GM19452 (cell line): ENCODE measurements around the gene SLC12A6.
"Not testable (repeated sequence)": the region's sequence is repeated elsewhere in the genome, so short reads cannot be mapped to it uniquely, and the experiment has no call there.

ENCODE experiments used
- ATAC-seq: cut with Tn5 transposase; IDR thresholded peaks from one replicate; pipeline ENCODE4 v1.9.1; 2021; ENCODE audit not compliant: unreplicated experiment

Gene SLC12A6

DNA sequence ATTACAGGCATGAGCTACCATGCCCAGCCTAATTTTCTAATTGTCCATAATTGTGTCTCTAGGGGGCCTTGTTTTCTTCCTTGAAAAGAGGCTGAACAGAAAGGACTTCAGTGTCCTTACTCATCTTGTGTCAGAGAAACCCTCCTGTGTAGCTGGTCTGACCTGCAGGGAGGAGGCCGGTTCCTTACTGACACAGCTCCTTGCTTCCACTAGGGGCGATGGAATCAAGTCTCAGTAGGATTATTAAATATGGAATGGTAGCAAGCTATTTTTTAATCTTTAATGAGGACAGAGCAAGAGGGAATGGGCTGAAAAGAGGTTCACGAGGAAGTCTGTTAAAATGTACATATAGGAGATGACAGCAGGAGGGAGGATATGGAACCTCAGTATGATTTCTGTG is 20.8 kb upstream of the SLC12A6 start:
- ATAC-seq = no peak

DNA sequence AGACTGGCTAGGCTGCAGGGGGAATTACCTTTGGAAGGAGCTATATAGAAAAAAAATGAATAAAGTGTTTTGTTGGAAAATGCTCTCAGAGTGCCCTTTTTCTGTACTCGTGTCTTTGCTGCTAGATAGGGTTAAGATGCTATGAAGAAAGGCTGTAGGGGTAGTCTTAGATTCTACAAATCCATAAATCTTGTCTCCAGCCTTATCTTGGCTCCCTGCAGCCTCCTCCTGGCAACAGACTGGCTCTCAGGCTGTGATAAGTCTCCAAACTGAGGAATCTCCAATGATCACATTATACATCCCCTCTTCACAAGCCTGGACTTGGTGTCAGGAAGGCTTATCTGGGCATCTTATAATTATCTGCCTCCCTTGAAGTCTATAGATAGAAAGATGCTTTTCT is 20.1 kb upstream of the SLC12A6 start:
- no peak for ATAC-seq

DNA sequence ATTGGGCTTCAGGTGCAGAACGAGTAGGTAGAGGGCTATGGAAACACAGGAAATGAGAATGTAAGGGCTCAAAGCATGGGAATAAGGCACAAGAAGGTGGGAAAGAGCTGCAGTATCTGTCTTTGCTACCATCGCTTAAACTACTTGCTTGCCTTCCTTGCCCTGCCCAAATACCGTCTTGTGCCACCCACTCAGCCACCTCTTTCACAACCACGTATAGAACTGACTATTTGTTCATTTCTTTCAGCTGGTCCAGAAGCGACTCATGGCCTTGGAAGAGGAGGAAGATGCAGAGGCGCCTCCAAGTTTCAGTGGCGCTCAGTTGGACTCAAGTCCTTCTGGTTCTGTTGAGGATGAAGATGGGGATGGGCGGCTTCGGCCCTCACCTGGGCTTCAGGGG is 17.7 kb upstream of the SLC12A6 start:
- ATAC-seq = no peak

DNA sequence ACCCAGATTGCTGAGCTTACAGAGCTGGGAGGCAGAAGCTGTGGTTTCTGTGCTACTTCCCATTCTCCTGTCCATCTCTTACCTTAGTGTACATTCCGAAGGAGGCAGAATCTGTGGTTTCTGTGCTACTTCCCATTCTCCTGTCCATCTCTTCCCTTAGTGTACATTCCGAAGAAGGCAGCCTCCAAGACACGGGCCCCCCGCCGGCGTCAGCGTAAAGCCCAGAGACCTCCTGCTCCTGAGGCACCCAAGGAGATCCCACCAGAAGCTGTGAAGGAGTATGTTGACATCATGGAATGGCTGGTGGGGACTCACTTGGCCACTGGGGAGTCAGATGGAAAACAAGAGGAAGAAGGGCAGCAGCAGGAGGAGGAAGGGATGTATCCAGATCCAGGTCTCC is 16.7 kb upstream of the SLC12A6 start:
- ATAC-seq = no peak

- no peak for ATAC-seq
Measured at GRCh38 chr15:34353627-34354026, 16.0 kb upstream of the SLC12A6 start.

GRCh38 chr15:34352996-34353395 is 15.4 kb upstream of the SLC12A6 start:
- not testable (repeated sequence) for ATAC-seq

GRCh38 chr15:34349769-34350168 is 12.2 kb upstream of the SLC12A6 start:
- no peak for ATAC-seq

DNA sequence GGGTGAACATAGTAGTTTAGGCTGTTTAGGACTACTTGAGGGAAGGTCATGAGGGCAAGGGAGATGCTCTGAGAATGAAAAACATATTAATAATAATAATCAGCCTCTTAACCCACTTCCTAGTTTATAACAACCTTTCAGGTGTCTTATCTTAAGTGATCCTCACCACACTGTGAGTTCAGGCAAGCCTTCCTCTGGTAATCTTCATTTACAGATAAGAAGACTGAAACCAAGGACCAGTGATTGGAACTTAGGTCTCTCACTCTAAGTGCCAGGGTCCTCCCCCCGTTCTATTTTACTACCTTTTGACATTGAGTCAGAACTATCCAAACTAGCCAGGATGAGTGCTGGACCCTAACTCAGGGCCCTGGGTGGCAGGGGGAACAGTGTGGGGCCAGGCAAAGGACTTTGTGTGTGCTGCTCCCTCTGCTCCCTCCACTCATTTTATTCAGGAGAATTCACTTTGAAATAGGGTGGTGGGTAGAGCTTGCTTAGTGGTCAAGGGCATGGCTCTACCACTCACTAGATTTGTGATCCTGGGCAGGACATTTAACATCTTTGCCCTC is 11.2 kb upstream of the SLC12A6 start:
- ATAC-seq = no peak

- no peak for ATAC-seq
Measured at GRCh38 chr15:34347951-34348638, 10.5 kb upstream of the SLC12A6 start.

GRCh38 chr15:34342737-34343575 is 5.4 kb upstream of the SLC12A6 start, which contains the start of the genes NOP10 and NUTM1:
Gene NOP10 (minus strand): TSS chr15:34343136. CDS start chr15:34343073, 63 bp downstream.
Gene NUTM1 (plus strand): TSS chr15:34343315. CDS start chr15:34343697, 382 bp downstream.
- ATAC-seq = peak; percentile 89

DNA sequence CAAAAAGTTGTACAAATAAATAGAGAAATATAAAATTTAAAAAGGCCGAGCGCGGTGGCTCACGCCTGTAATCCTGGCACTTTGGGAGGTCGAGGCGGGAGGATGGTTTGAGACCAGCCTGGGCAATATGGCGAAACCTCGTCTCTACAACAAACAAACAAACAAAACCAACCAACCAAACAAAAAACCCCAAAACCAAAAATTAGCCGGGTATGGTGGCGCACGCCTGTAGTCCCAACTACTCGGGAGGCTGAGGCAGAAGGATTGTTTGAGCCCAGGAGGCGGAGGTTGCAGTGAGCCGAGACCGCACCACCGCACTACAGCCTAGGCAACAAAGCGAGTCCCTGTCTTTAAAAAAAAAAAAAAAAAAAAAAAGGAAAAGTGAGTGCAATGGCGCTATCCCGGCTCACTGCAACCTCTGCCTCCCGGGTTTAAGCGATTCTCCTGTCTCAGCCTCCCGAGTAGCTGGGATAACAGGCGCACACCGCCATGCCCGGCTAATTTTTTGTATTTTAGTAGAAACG is 4.7 kb upstream of the SLC12A6 start:
- ATAC-seq = not testable (repeated sequence)

GRCh38 chr15:34341381-34342212 is 4.0 kb upstream of the SLC12A6 start:
- no peak for ATAC-seq

DNA sequence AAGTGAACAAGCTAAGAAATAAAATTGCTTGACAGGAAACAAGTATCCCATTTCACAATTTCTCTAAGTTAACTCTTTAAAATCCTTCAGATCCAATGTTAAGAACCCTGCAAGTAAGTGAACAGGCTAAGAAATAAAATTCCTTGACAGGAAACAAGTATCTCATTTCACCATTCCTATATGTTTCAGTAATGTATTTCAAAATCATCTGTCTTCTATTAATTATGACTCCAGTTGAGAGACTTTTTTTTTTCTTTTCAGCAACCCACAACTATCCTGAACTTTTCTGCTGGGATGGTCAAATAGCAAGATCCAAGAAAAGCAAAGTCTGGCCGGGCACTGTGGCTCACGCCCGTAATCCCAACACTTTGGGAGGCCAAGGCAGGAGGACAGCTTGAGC is 2.4 kb upstream of the SLC12A6 start:
- no peak for ATAC-seq

- ATAC-seq = no peak
Measured at GRCh38 chr15:34338347-34338746, 766 bp upstream of the SLC12A6 start.

GRCh38 chr15:34336991-34337556 is 507 bp downstream of the SLC12A6 start:
- peak; percentile 12 for ATAC-seq

- ATAC-seq = no peak
Measured at GRCh38 chr15:34336231-34336990, 1.2 kb downstream of the SLC12A6 start.

DNA sequence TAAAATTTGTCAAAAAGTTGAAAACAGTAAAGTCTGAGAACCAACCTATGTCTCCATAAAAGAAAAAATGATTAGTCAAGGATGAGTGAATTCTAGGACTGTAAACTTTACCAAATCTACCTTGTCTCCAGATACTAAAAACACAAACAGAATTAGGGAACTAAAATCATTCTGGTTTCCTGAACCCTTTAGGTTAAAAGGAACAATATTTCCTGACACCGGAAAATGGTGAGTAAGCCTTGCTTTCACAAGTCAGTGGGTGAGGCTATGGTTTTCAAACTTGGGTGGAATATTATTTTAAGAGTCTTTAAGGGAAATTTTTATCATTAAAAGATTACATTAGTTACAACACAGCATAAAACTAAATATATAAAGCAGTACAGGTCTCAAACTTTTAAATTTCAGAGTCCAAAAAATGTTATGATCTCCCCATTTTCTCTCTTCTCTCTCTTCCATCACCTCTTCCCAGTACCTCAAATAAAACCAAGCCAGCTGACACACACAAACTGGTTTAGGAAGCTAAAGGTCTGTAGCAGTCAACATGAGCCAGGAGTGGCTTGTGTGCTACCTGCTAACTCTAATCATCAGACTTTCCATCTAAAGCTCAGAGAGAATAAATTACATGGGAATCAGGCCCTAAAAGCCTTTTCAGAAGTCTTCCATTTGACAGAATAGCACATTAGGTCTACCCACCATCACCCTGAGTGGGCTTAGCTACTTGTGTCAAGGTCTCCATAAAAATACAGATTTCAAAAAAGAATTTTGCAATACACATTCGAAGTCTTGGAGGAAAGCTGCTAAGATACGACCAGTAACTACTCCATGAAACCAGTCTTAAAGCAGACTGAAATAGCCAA is 2.2 kb downstream of the SLC12A6 start:
- no peak for ATAC-seq

DNA sequence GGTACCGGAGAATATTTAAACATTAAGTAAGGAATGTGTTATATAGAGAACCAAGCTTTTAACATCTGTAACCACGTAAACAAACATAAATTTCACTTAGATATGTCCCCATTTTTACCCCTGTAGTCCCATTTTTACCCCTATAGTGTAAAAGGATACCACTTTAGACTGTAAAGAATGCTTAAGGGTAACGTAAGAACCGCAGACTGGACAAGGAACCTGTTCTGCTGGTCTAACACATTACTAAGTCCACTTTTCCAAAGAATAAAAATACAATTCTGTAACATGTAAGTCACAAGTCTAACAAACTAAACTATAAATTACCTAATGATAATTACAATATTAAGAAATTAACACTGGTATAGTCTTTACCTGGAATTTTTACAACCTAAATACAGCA is 2.9 kb downstream of the SLC12A6 start:
- no peak for ATAC-seq
